GM12878 (cell line): ENCODE results near the gene WBP1L. TPM values are rescaled to one million over a fixed set of nuclear protein-coding genes. Genes with fewer than 3 reads are reported as not detected.

ENCODE experiments used
- BCLAF1 ChIP-seq: fragments of 450-650 bp; IDR thresholded peaks from 2 replicates; pipeline ENCODE4 v1.6.1; 2017; ENCODE audit warnings: antibody characterized with exemption, mild to moderate bottlenecking, moderate library complexity
- CBX3 ChIP-seq: fragments of 200-600 bp; sonication (generic); IDR thresholded peaks from 2 replicates; pipeline ENCODE4 v1.6.1; 2016; ENCODE audit warnings: low read depth, borderline replicate concordance
- HDGF ChIP-seq: fragments of 450-650 bp; IDR thresholded peaks from 2 replicates; pipeline ENCODE4 v1.6.1; 2016; ENCODE audit warnings: antibody characterized with exemption
- MLLT1 ChIP-seq: fragments of 450-650 bp; IDR thresholded peaks from 2 replicates; pipeline ENCODE4 v1.6.1; 2016; ENCODE audit warnings: mild to moderate bottlenecking
- POU2F2 ChIP-seq: IDR thresholded peaks from 3 replicates; pipeline ENCODE4 v1.6.1; 2011; ENCODE audit warnings: low read depth, mild to moderate bottlenecking, low read length, borderline replicate concordance
- TCF3 ChIP-seq: IDR thresholded peaks from 2 replicates; pipeline ENCODE4 v1.6.1; 2012; ENCODE audit warnings: low read depth, mild to moderate bottlenecking, low read length, borderline replicate concordance; ENCODE audit not compliant: insufficient read depth
- YY1 ChIP-seq: IDR thresholded peaks from 2 replicates; pipeline ENCODE4 v1.6.1; 2011; ENCODE audit warnings: low read depth, mild to moderate bottlenecking, low read length
- ZNF622 ChIP-seq: fragments of 450-650 bp; IDR thresholded peaks from 2 replicates; pipeline ENCODE4 v1.6.1; 2017; ENCODE audit warnings: mild to moderate bottlenecking, inconsistent platforms
- polyA plus RNA-seq, 11 experiments: library from polyadenylated mRNA; depleted of rRNA in 4 of 11; unstranded in 6 of 11; stranded (reverse) in 5 of 11; fragments of >200 nt; fragmentation: Nextera tagmentation in 4 of 11; fragmentation: Illumina TruSeq in 1 of 11; extraction: Ambion mirVana in 4 of 11; extraction: Trizol in 1 of 11; gene quantifications; 1 replicate in 1 of 11; 2 replicates in 10 of 11; pipeline versions ENCODE4 v1.2.1 to v1.2.3, GENCODE V29; 2011 to 2016; ENCODE audit warnings: inconsistent platforms in 2 of 11, missing spikeins in 2 of 11, low read depth in 1 of 11
- total RNA-seq, 4 experiments: library from RNA; depleted of rRNA in 3 of 4; stranded (reverse); fragments of >200 nt in 3 of 4; fragmentation: Illumina TruSeq in 1 of 4; extraction: Trizol in 1 of 4; gene quantifications; 2 replicates each; pipeline versions ENCODE4 v1.2.1 to v1.2.3, GENCODE V29; 2013 to 2021

The WBP1L gene
- total and polyA plus RNA-seq, 10 of the 15 experiments (the other 5 are each of a cell fraction or from before 2014, with no cell fraction given): 3.7 to 18.8 (median 12.3) TPM

- TF ChIP-seq TCF3: no peak
- TF ChIP-seq CBX3: no peak
- TF ChIP-seq YY1: 0 out of 2 replicates have a peak, but pooled peaks have one; percentile 35
- no peak for TF ChIP-seq HDGF
- TF ChIP-seq BCLAF1: no peak
- no peak for TF ChIP-seq ZNF622
- 0 out of 3 replicates have a peak, but pooled peaks have one; percentile 20 for TF ChIP-seq POU2F2
- TF ChIP-seq MLLT1: no peak
These were observed 9.4 kb downstream of the WBP1L start (continued) for GRCh38 chr10:102752934-102753664.
